H9 (cell line): ENCODE results near the gene LUZP1. TPM values are rescaled to one million over a fixed set of nuclear protein-coding genes. Genes with fewer than 3 reads are reported as not detected.
A peak's percentile ranks its signal among the peaks of the same experiment; 100 is the strongest.

Experiments used
- DNase-seq: peaks from one replicate; pipeline ENCODE4 v3.0.0-alpha.2; 2017
- H2AFZ ChIP-seq: one replicate; pipeline ENCODE4 v1.6.1; 2013; ENCODE audit warnings: mild to moderate bottlenecking, low read length, control low read depth, moderate library complexity
- H2AK5ac ChIP-seq: 2 replicates; pipeline ENCODE4 v1.6.1; 2013; ENCODE audit warnings: low read length, control low read depth, mixed read lengths; ENCODE audit not compliant: insufficient read length
- H2BK120ac ChIP-seq: one replicate; pipeline ENCODE4 v1.6.1; 2013; ENCODE audit warnings: low read depth, mild to moderate bottlenecking, low read length, control low read depth, inconsistent platforms; ENCODE audit not compliant: poor library complexity, severe bottlenecking
- H2BK12ac ChIP-seq: 2 replicates; pipeline ENCODE4 v1.6.1; 2013; ENCODE audit warnings: low read length, control low read depth, mixed read lengths, low read depth; ENCODE audit not compliant: insufficient read length
- H2BK15ac ChIP-seq: 2 replicates; pipeline ENCODE4 v1.6.1; 2013; ENCODE audit warnings: low read depth, low read length, control low read depth
- H2BK20ac ChIP-seq: one replicate; pipeline ENCODE4 v1.6.1; 2013; ENCODE audit warnings: low read depth, mild to moderate bottlenecking, low read length, control low read depth, inconsistent platforms; ENCODE audit not compliant: poor library complexity, severe bottlenecking
- H2BK5ac ChIP-seq: 2 replicates; pipeline ENCODE4 v1.6.1; 2013; ENCODE audit warnings: low read length, control low read depth, mixed read lengths; ENCODE audit not compliant: insufficient read length
- H3K14ac ChIP-seq: 2 replicates; pipeline ENCODE4 v1.6.1; 2013; ENCODE audit warnings: low read length, control low read depth; ENCODE audit not compliant: insufficient read depth
- H3K18ac ChIP-seq: 2 replicates; pipeline ENCODE4 v1.6.1; 2013; ENCODE audit warnings: low read depth, mild to moderate bottlenecking, mixed read lengths, low read length, control low read depth; ENCODE audit not compliant: insufficient read length
- H3K23ac ChIP-seq: 2 replicates; pipeline ENCODE4 v1.6.1; 2013; ENCODE audit warnings: low read length, control low read depth, mixed read lengths, low read depth; ENCODE audit not compliant: insufficient read length
- H3K23me2 ChIP-seq: 2 replicates; pipeline ENCODE4 v1.6.1; 2013; ENCODE audit warnings: low read depth, mild to moderate bottlenecking, mixed read lengths, low read length, control low read depth; ENCODE audit not compliant: insufficient read length, poor library complexity, severe bottlenecking
- H3K27ac ChIP-seq: 2 replicates; pipeline ENCODE4 v1.5.1; 2013; ENCODE audit warnings: low read length, control low read depth, mixed read lengths, low read depth; ENCODE audit not compliant: insufficient read length
- H3K27me3 ChIP-seq: 2 replicates; pipeline ENCODE4 v1.6.1; 2013; ENCODE audit warnings: low read length, control low read depth, inconsistent platforms; ENCODE audit not compliant: insufficient read depth
- H3K4ac ChIP-seq: 2 replicates; pipeline ENCODE4 v1.6.1; 2013; ENCODE audit warnings: low read depth, mild to moderate bottlenecking, control low read depth, inconsistent platforms, low read length, moderate library complexity
- H3K4me1 ChIP-seq: 2 replicates; pipeline ENCODE4 v1.6.1; 2013; ENCODE audit warnings: low read length, control low read depth, inconsistent platforms; ENCODE audit not compliant: insufficient read depth
- H3K4me2 ChIP-seq: 2 replicates; pipeline ENCODE4 v1.6.1; 2013; ENCODE audit warnings: low read length, control low read depth, mixed read lengths; ENCODE audit not compliant: insufficient read length, insufficient read depth
- H3K56ac ChIP-seq: 2 replicates; pipeline ENCODE4 v1.6.1; 2013; ENCODE audit warnings: low read depth, mild to moderate bottlenecking, mixed read lengths, low read length, control low read depth; ENCODE audit not compliant: insufficient read length
- H3K79me1 ChIP-seq: 2 replicates; pipeline ENCODE4 v1.6.1; 2013; ENCODE audit warnings: low read depth, mild to moderate bottlenecking, moderate library complexity, low read length, control low read depth, inconsistent platforms; ENCODE audit not compliant: insufficient read depth, poor library complexity, severe bottlenecking
- H3K79me2 ChIP-seq: 2 replicates; pipeline ENCODE4 v1.6.1; 2013; ENCODE audit warnings: low read length, control low read depth, inconsistent platforms; ENCODE audit not compliant: insufficient read depth
- H3K9ac ChIP-seq: 2 replicates; pipeline ENCODE4 v1.6.1; 2013; ENCODE audit warnings: low read length, control low read depth, mixed read lengths; ENCODE audit not compliant: insufficient read length; ENCODE audit errors: extremely low read depth
- H3K9me3 ChIP-seq: one replicate; pipeline ENCODE4 v1.6.1; 2013; ENCODE audit warnings: low read depth, low read length, inconsistent platforms; ENCODE audit not compliant: control insufficient read depth
- H3T11ph ChIP-seq: one replicate; pipeline ENCODE4 v1.6.1; 2013; ENCODE audit warnings: mild to moderate bottlenecking, low read length, control low read depth, inconsistent platforms
- H4K20me1 ChIP-seq: one replicate; pipeline ENCODE4 v1.6.1; 2013; ENCODE audit not compliant: control insufficient read depth, insufficient read length, insufficient read depth
- H4K5ac ChIP-seq: 2 replicates; pipeline ENCODE4 v1.6.1; 2013; ENCODE audit warnings: low read depth, mild to moderate bottlenecking, mixed read lengths, low read length, control low read depth; ENCODE audit not compliant: insufficient read length
- H4K8ac ChIP-seq: replicated peaks from 2 replicates; pipeline ENCODE4 v1.6.1; 2013; ENCODE audit warnings: low read length, control low read depth, mixed read lengths, low read depth; ENCODE audit not compliant: insufficient read length
- H4K91ac ChIP-seq: 2 replicates; pipeline ENCODE4 v1.6.1; 2013; ENCODE audit warnings: low read depth, mild to moderate bottlenecking, moderate library complexity, mixed read lengths, low read length, control low read depth; ENCODE audit not compliant: insufficient read length
- H3K27ac Mint-ChIP-seq, 3 experiments: 2 replicates in 2 of 3; 3 replicates in 1 of 3; pipeline ENCODE4 v1.8.0; 2020 to 2021; ENCODE audit warnings: mixed read lengths in 3 of 3, mild to moderate bottlenecking in 1 of 3, moderate library complexity in 1 of 3
- H3K27me3 Mint-ChIP-seq: 2 replicates; pipeline ENCODE4 v1.8.0; 2021; ENCODE audit warnings: low read depth, mild to moderate bottlenecking, moderate library complexity, mixed read lengths
- H3K36me3 Mint-ChIP-seq, 3 experiments: 2 replicates in 2 of 3; 3 replicates in 1 of 3; pipeline ENCODE4 v1.8.0; 2020 to 2021; ENCODE audit warnings: low read depth in 3 of 3, mixed read lengths in 3 of 3; ENCODE audit not compliant: insufficient read depth in 1 of 3
- H3K4me1 Mint-ChIP-seq, 2 experiments: 2 replicates each; pipeline ENCODE4 v1.8.0; 2020; ENCODE audit warnings: mixed read lengths in 2 of 2
- H3K4me3 Mint-ChIP-seq, 2 experiments: 2 replicates in 1 of 2; 3 replicates in 1 of 2; pipeline ENCODE4 v1.8.0; 2020 to 2021; ENCODE audit warnings: mild to moderate bottlenecking in 2 of 2, mixed read lengths in 2 of 2, moderate library complexity in 1 of 2
- H3K9me3 Mint-ChIP-seq, 2 experiments: 2 replicates in 1 of 2; 3 replicates in 1 of 2; pipeline ENCODE4 v1.8.0; 2020; ENCODE audit warnings: mild to moderate bottlenecking in 2 of 2, mixed read lengths in 2 of 2, moderate library complexity in 1 of 2
- CTCF ChIP-seq: fragments of 200-600 bp; sonication (generic); conservative IDR thresholded peaks from 3 replicates; pipeline ENCODE4 v1.8.0; 2021; ENCODE audit warnings: antibody characterized with exemption, mild to moderate bottlenecking
- WGBS: extraction: QIAGEN DNeasy Blood & Tissue Kit; methylation state at CpG from one replicate; pipeline ENCODE4 v1.1.7; 2013; ENCODE audit warnings: missing lambda C conversion rate, low lambda C conversion rate, mixed read lengths; ENCODE audit not compliant: insufficient read length; ENCODE audit errors: extremely low coverage; 5-methylcytosine and 5-hydroxymethylcytosine counted together
- total RNA-seq: library from RNA; stranded (reverse); gene quantifications from 2 replicates; pipeline ENCODE4 v1.2.1, GENCODE V29; 2021

The LUZP1 gene
- total RNA-seq, 1 experiment from 2014 or later: 48.2 TPM

GRCh38 chr1:23102289-23102688 is 66.4 kb downstream of the LUZP1 start:
- peak overlapping the region in 1 of 3 experiments; percentile 55; a peak in 1 of 7 replicates for H3K27ac Mint-ChIP-seq

More at GRCh38 chr1:23102289-23102688, 66.4 kb downstream of the LUZP1 start:
- H2BK120ac ChIP-seq: no peak overlapping the region
- no peak overlapping the region for H2BK20ac ChIP-seq
- Mint-ChIP-seq H3K9me3 (no peaks in the 10 kb centered on the region), H3K27me3 (no peaks in the 10 kb centered on the region), H3K36me3 (peaks cover 2 to 19% (median 17%) of the 10 kb centered on the region in 3 experiments; a peak in 5 of 7 replicates), H3K4me3 (no peak overlapping the region), H3K4me1 (peaks cover 18 to 31% of the 10 kb centered on the region in 2 experiments)
- H3K27ac ChIP-seq: no peak overlapping the region
- H2AK5ac ChIP-seq: no peak overlapping the region
- no peak overlapping the region for H3K9ac ChIP-seq
- no peak overlapping the region for H3K4me2 ChIP-seq
- no peaks in the 10 kb centered on the region for H3K23me2 ChIP-seq
- H3K56ac ChIP-seq: no peak overlapping the region
- no peak overlapping the region for H4K91ac ChIP-seq
- no peak overlapping the region for H4K5ac ChIP-seq
- peaks cover 3% of the 10 kb centered on the region for H3K79me1 ChIP-seq
- peaks cover 10% of the 10 kb centered on the region; the same call in 1 of the 2 replicates for H3K4me1 ChIP-seq
- no peaks in the 10 kb centered on the region for H4K20me1 ChIP-seq
- no peak overlapping the region for H3K4ac ChIP-seq
- no peak overlapping the region for H3K18ac ChIP-seq
- H3K27me3 ChIP-seq: no peaks in the 10 kb centered on the region
- H2BK12ac ChIP-seq: no peak overlapping the region
- TF ChIP-seq CTCF: no peak
- WGBS: no CpG with 5 or more reads among the region's 1 CpG
- DNase-seq: no peak
- H3K9me3 ChIP-seq: no peaks in the 10 kb centered on the region
- no peak overlapping the region for H3T11ph ChIP-seq
- H2AFZ ChIP-seq: no peak overlapping the region
- no peak overlapping the region for H4K8ac ChIP-seq
- no peak overlapping the region for H3K23ac ChIP-seq
- H2BK15ac ChIP-seq: no peak overlapping the region
- no peak overlapping the region for H3K14ac ChIP-seq
- no peaks in the 10 kb centered on the region; the same call in 1 of the 2 replicates for H3K79me2 ChIP-seq
- no peak overlapping the region for H2BK5ac ChIP-seq
